Endothelial cell of umbilical vein (primary cell): Measurements from ENCODE around the gene TSPAN14. TPM values are rescaled to one million over a fixed set of nuclear protein-coding genes. Genes with fewer than 3 reads are reported as not detected.
A peak's percentile ranks its signal among the peaks of the same experiment; 100 is the strongest.

Source experiments
- BruUV-seq: library from RNA; stranded (reverse); fragments of 400-500 nt; replicated peaks from 2 replicates; lab custom pipeline; 2021; lab: Mats Ljungman, UMichigan
- CTCF ChIA-PET: fragments of 300-600, 350-600 bp; sonication (Branson Sonifier 250); formaldehyde crosslinking; loops from one replicate; lab custom pipeline; 2021; ENCODE audit warnings: antibody characterized with exemption, inconsistent platforms; lab: Charles Lee
- POLR2A ChIA-PET: fragments of 300-600, 350-600 bp; sonication (Branson Sonifier 250); formaldehyde crosslinking; loops from one replicate; lab custom pipeline; 2021; ENCODE audit warnings: antibody characterized with exemption, inconsistent platforms; lab: Charles Lee
- DNase-seq: peaks from one replicate; pipeline ENCODE4 v3.0.0-alpha.2; 2011; ENCODE audit warnings: low read depth, low spot score
- FAIRE-seq: peaks from 2 replicates; lab custom pipeline; 2011; peaks lifted over from hg19 to GRCh38; lab: Jason Lieb, UNC
- H2AFZ ChIP-seq: 2 replicates; pipeline ENCODE4 v1.6.0; 2012; ENCODE audit warnings: low read depth, low read length, control low read depth, inconsistent platforms
- H3K27ac ChIP-seq: 2 replicates; pipeline ENCODE4 v1.5.1; 2011; ENCODE audit warnings: low read depth, mild to moderate bottlenecking, control low read depth, low read length, moderate library complexity; ENCODE audit not compliant: insufficient read depth
- H3K27me3 ChIP-seq, 2 experiments: 2 replicates each; pipeline versions ENCODE4 v1.6.0 to v1.6.1; 2011; ENCODE audit warnings: low read length in 2 of 2, mixed read lengths in 1 of 2; ENCODE audit not compliant: control insufficient read depth in 2 of 2, insufficient read depth in 2 of 2
- H3K36me3 ChIP-seq, 2 experiments: 2 replicates in 1 of 2; 3 replicates in 1 of 2; pipeline ENCODE4 v1.5.1; 2011; ENCODE audit warnings: low read length in 2 of 2, mild to moderate bottlenecking in 1 of 2, moderate library complexity in 1 of 2; ENCODE audit not compliant: control insufficient read depth in 2 of 2, insufficient read depth in 2 of 2; ENCODE audit errors: extremely low read depth in 1 of 2
- H3K4me1 ChIP-seq: 3 replicates; pipeline ENCODE4 v1.5.1; 2011; ENCODE audit warnings: mild to moderate bottlenecking, low read length; ENCODE audit not compliant: control insufficient read depth, insufficient read depth; ENCODE audit errors: extremely low read depth
- H3K4me2 ChIP-seq: 2 replicates; pipeline ENCODE4 v1.6.1; 2011; ENCODE audit warnings: low read length, control low read depth, mixed read lengths; ENCODE audit not compliant: insufficient read depth
- H3K4me3 ChIP-seq, 3 experiments: fragments of 200-600 bp in 1 of 3; sonication (generic), shearing (Covaris generic) in 1 of 3; replicated peaks in 1 of 3; 2 replicates each; pipeline ENCODE4 v1.5.1; 2011 to 2016; ENCODE audit warnings: control low read depth in 3 of 3, low read length in 3 of 3, mild to moderate bottlenecking in 2 of 3, inconsistent platforms in 1 of 3, low read depth in 1 of 3, moderate library complexity in 1 of 3; ENCODE audit not compliant: insufficient read depth in 1 of 3
- H3K79me2 ChIP-seq: 2 replicates; pipeline ENCODE4 v1.6.0; 2012; ENCODE audit warnings: low read length, inconsistent platforms; ENCODE audit not compliant: control insufficient read depth, insufficient read depth
- H3K9ac ChIP-seq: replicated peaks from 2 replicates; pipeline ENCODE3; 2011; ENCODE audit warnings: low read length, control low read depth; ENCODE audit not compliant: insufficient read depth; ENCODE audit errors: extremely low read depth
- H3K9me1 ChIP-seq: replicated peaks from 3 replicates; pipeline ENCODE4 v1.6.0; 2011; ENCODE audit warnings: mild to moderate bottlenecking, low read length; ENCODE audit not compliant: control insufficient read depth, insufficient read depth; ENCODE audit errors: extremely low read depth
- H3K9me3 ChIP-seq: replicated peaks from 2 replicates; pipeline ENCODE4 v1.5.1; 2012; ENCODE audit warnings: low read length, inconsistent platforms; ENCODE audit not compliant: control insufficient read depth, insufficient read depth
- H4K20me1 ChIP-seq: replicated peaks from 2 replicates; pipeline ENCODE3; 2011; ENCODE audit warnings: mild to moderate bottlenecking, low read length; ENCODE audit not compliant: control insufficient read depth, insufficient read depth; ENCODE audit errors: extremely low read depth
- EZH2 ChIP-seq: IDR thresholded peaks from 2 replicates; pipeline ENCODE4 v1.6.1; 2012; ENCODE audit warnings: borderline replicate concordance, low read depth, mild to moderate bottlenecking, moderate library complexity, low read length, inconsistent platforms; ENCODE audit not compliant: severe bottlenecking
- FOS ChIP-seq: IDR thresholded peaks from 2 replicates; pipeline ENCODE4 v1.6.1; 2011; ENCODE audit warnings: mild to moderate bottlenecking, low read length, moderate library complexity, borderline replicate concordance; ENCODE audit not compliant: insufficient read depth
- GATA2 ChIP-seq: IDR thresholded peaks from 2 replicates; pipeline ENCODE4 v1.7.0; 2011; ENCODE audit warnings: low read depth, mild to moderate bottlenecking, moderate library complexity, mixed read lengths, low read length; ENCODE audit not compliant: insufficient read length, insufficient read depth
- JUN ChIP-seq: IDR thresholded peaks from 2 replicates; pipeline ENCODE4 v1.6.1; 2011; ENCODE audit warnings: borderline replicate concordance, low read depth; ENCODE audit not compliant: insufficient read length, insufficient read depth
- MAX ChIP-seq: IDR thresholded peaks from 2 replicates; pipeline ENCODE4 v1.6.1; 2011; ENCODE audit not compliant: insufficient read depth, insufficient read length
- MYC ChIP-seq: IDR thresholded peaks from one replicate; pipeline ENCODE4 v1.6.1; 2011; ENCODE audit warnings: mild to moderate bottlenecking, low read depth, low read length
- POLR2A ChIP-seq: IDR thresholded peaks from 2 replicates; pipeline ENCODE4 v1.6.1; 2012; ENCODE audit warnings: low read depth, mild to moderate bottlenecking, control low read depth, low read length
- POLR2AphosphoS5 ChIP-seq: IDR thresholded peaks from 2 replicates; pipeline ENCODE4 v1.6.1; 2012; ENCODE audit warnings: low read depth, mild to moderate bottlenecking, control low read depth, low read length, moderate library complexity; ENCODE audit not compliant: insufficient read depth
- dilution Hi-C: fragments of 300-500 bp; cut with MboI; formaldehyde crosslinking; loops from one replicate; pipeline ENCODE4 v1.15.0; 2019; ENCODE audit warnings: low sequenced_read_pairs; ENCODE audit not compliant: extremely low pct_ligation_motif_present
- intact Hi-C: fragments of 100-400 bp; cut with micrococcal nuclease; formaldehyde crosslinking; loops from one replicate; pipeline ENCODE4 v1.10.0; 2022
- polyA plus RNA-seq, 4 experiments: library from polyadenylated mRNA; depleted of rRNA in 3 of 4; stranded (reverse) in 3 of 4; unstranded in 1 of 4; fragments of >200 nt; gene quantifications; 2 replicates each; pipeline versions ENCODE4 v1.2.1 to v1.2.3, GENCODE V29; 2011 to 2012; ENCODE audit warnings: missing spikeins in 1 of 4
- total RNA-seq: library from RNA; stranded (reverse); gene quantifications from 2 replicates; pipeline ENCODE4 v1.2.3, GENCODE V29; 2021
- TF ChIP-seq, protein P1 (sequence below), 2 donors: IDR thresholded peaks; 1 replicate in 1 of 2; 2 replicates in 1 of 2; pipeline ENCODE4 v1.5.1; 2011; ENCODE audit warnings: low read length in 2 of 2, mild to moderate bottlenecking in 2 of 2, moderate library complexity in 2 of 2, control low read depth in 1 of 2, inconsistent platforms in 1 of 2, low read depth in 1 of 2; ENCODE audit not compliant: insufficient read depth in 1 of 2; ENCODE audit errors: extremely low read depth in 1 of 2

TSPAN14 gene
- total and polyA plus RNA-seq, 2 donors (not counting 3 experiments of a cell fraction or from before 2014, with no cell fraction given): 210 to 242 TPM

GRCh38 chr10:80524190-80524909, 70.2 kb downstream of the TSPAN14 start:
- dilution Hi-C loops: no loop called here
- no peak overlapping the region for H3K27ac ChIP-seq
- H3K4me3 ChIP-seq: no peak overlapping the region
- H3K79me2 ChIP-seq: no peaks in the 10 kb centered on the region
- no peaks in the 10 kb centered on the region for H3K4me1 ChIP-seq
- H3K9me1 ChIP-seq: no peaks in the 10 kb centered on the region
- no peak overlapping the region for H3K9ac ChIP-seq
- H3K4me2 ChIP-seq: no peak overlapping the region
- H3K9me3 ChIP-seq: no peaks in the 10 kb centered on the region
- H3K27me3 ChIP-seq: no peaks in the 10 kb centered on the region
- H4K20me1 ChIP-seq: no peaks in the 10 kb centered on the region
- no peak overlapping the region for H2AFZ ChIP-seq
- peak; percentile 48 for FAIRE-seq
- no TSS peak for BruUV-seq
- intact Hi-C loops: no loop called here
- H3K36me3 ChIP-seq: peaks cover 7 to 16% of the 10 kb centered on the region in 2 experiments
- TF ChIP-seq, protein P1, sequence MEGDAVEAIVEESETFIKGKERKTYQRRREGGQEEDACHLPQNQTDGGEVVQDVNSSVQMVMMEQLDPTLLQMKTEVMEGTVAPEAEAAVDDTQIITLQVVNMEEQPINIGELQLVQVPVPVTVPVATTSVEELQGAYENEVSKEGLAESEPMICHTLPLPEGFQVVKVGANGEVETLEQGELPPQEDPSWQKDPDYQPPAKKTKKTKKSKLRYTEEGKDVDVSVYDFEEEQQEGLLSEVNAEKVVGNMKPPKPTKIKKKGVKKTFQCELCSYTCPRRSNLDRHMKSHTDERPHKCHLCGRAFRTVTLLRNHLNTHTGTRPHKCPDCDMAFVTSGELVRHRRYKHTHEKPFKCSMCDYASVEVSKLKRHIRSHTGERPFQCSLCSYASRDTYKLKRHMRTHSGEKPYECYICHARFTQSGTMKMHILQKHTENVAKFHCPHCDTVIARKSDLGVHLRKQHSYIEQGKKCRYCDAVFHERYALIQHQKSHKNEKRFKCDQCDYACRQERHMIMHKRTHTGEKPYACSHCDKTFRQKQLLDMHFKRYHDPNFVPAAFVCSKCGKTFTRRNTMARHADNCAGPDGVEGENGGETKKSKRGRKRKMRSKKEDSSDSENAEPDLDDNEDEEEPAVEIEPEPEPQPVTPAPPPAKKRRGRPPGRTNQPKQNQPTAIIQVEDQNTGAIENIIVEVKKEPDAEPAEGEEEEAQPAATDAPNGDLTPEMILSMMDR (IDR thresholded peaks at IDR 0.05; ENCODE audit: extremely low read depth in 1 of 2, insufficient read depth in 1 of 2, low read depth in 1 of 2, low read length in 2 of 2): no peak
- TF ChIP-seq JUN (no peak), FOS (no peak), GATA2 (no peak), EZH2 (no peak), MYC (no peak), POLR2AphosphoS5 (peak; percentile 60), POLR2A (peak; percentile 39), MAX (no peak)
- DNase-seq: no peak
- ChIA-PET POLR2A (interaction anchor here (0.6 kb wide), 1 partner anchor 144 kb away, joined by 3 read pairs; no protein-coding TSS in a partner anchor), CTCF (interaction anchor here (1.0 to 1.6 kb wide), 3 partner anchors 12 to 80 kb away, joined by 3 to 8 read pairs (median 4); no protein-coding TSS in a partner anchor)
